Stimulated activated CD4-positive, alpha-beta T cell treated with anti-CD3 and anti-CD28 coated beads, Interleukin-1b, Interleukin-23, amount 100 ng/mL, for 24 hours (primary cell): ENCODE measurements around the gene CHID1.
A peak's percentile ranks its signal among the peaks of the same experiment; 100 is the strongest.

Experiments used
- DNase-seq, 4 experiments: peaks; one replicate each; pipeline ENCODE4 v3.0.0-alpha.2; 2020; ENCODE audit warnings: low read depth in 4 of 4, low spot score in 1 of 4

CHID1 gene

GRCh38 chr11:910589-911030, at the start of gene CHID1:
TSS of gene CHID1 (minus strand) at chr11:910810. CDS start at chr11:904816, 5,994 bp downstream.
- DNase-seq: peak; percentile 56 to 84 (median 74)

GRCh38 chr11:959608-960007, 49.0 kb upstream of the CHID1 start:
- DNase-seq: no peak

GRCh38 chr11:959027-959426, 48.4 kb upstream of the CHID1 start:
- no peak for DNase-seq

GRCh38 chr11:958101-958500, 47.5 kb upstream of the CHID1 start:
- no peak for DNase-seq

GRCh38 chr11:957212-957920, 46.8 kb upstream of the CHID1 start:
- no peak for DNase-seq

GRCh38 chr11:955154-956063, 44.8 kb upstream of the CHID1 start:
- DNase-seq: no peak

- DNase-seq: no peak
Observed at GRCh38 chr11:954392-955153, 44.0 kb upstream of the CHID1 start.

DNA sequence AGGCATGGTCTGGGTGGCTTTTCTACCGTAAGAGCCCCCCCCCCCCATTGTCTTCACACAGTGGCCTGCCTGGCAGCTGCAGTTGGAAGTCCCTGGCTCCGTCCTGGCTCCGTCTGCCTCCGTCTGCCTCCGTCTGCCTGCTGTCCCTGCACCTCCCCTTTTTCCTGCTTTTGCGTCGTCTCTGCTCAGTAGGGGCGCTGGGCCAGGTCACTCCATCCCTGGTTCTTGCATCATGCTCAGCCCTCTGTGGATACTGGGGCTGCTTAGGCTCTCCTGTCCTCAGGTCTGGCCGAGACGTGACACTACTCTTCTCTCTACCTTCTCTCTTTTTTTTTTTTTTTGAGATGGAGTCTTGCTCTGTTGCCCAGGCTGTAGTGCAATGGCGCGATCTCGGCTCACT, 42.9 kb upstream of the CHID1 start:
- no peak for DNase-seq

DNA sequence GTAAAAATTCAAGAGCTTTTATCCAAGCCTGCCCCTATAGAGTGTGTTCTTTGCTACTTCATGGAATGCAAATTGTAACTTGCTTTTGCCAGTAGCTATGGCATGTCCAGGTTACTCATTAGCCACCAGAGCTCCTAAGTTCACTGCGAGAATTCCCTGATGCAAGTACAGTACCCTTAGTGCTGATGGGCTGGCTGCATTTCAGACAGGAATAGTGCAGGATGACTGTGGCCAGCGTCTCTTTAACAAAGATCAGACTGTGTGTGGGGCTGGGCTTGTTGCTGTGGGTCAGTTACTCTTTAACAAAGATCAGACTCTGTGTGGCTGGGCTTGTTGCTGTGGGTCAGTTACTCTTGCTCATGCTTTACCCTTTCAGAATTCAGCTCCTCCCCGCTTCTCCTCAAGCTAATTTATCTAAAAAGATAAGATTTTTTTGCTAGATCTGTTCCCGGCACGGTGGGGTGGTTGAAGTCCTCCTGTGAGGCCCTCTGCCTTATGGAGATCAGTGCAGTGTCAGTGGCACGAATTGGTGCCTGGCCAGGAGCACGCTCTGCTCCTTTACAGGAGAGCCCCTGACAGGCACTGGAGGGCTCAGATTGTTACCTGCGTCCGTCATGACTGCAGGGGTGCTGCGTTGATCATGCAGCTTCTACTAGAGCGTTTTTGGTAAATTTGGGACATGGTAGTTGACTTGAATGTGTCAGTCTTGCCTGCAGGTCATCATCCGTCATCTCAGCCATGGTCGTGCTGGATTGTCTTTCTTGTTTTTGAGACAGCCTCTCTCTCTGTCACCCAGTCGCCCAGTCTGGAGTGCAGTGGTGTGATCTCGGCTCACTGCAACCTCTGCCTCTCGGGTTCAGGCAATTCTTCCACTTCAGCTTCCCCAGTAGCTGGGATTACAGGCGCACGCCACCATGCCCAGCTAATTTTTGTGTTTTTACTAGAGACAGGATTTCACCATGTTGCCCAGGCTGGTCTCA, 42.1 kb upstream of the CHID1 start:
- no peak for DNase-seq

DNA sequence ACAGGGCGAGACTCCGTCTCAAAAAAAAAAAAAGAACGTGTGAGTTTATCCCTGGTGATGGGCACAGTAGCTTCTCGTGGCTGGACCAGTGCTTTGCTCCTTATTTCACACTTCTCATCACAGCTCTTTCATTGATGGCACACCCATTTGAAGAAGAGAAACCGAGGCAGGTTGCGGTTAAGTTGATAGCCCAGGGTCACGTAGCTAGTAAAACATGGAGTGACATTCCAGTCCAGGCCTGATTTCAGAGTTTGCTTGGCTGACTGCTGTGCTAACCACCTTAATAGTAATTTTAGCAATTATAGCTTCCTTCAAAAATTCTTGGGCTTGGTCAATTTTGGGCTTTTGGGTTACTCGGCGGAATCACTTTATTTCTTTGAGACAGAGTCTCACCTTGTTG, 40.9 kb upstream of the CHID1 start:
- DNase-seq: no peak

DNA sequence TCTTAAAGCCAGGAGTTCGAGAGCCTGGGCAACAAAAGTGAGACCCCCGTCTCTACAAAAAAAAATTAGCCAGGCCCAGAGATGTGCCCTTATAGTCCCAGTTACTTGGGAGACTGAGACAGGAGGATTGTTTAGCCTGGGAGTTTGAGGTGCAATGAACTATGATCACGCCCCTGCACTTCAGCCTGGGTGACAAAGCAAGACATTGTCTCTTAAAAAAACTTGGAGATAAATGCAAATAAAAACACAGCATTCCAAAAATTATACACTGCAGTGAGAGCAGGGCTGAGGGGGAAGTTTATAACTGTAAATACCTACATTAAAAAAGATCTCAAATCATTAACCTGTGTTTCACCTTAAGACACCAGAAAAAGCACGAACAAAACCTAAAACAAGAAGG, 37.1 kb upstream of the CHID1 start:
- DNase-seq: no peak

DNA sequence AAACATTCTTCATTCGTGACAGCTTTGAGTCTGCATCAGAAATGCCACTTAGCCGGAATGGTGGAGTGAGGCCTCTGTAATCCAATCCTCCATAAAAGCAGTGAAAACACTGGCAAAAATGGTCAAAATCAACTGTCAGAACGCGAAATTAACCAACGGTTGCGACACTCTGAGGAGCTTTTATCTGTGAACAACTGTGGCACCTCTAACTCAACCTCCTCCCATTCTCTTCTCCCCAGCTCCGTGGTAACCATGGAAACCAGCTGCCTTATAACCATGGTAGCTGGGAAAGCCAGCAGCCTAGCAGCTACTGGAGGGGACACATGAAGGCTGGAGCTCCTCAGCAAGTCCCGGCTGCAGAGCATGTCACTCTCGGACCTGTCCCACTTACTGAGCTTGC, 35.4 kb upstream of the CHID1 start:
- DNase-seq: no peak

- no peak for DNase-seq
Observed at GRCh38 chr11:944711-945470, 34.3 kb upstream of the CHID1 start.

DNA sequence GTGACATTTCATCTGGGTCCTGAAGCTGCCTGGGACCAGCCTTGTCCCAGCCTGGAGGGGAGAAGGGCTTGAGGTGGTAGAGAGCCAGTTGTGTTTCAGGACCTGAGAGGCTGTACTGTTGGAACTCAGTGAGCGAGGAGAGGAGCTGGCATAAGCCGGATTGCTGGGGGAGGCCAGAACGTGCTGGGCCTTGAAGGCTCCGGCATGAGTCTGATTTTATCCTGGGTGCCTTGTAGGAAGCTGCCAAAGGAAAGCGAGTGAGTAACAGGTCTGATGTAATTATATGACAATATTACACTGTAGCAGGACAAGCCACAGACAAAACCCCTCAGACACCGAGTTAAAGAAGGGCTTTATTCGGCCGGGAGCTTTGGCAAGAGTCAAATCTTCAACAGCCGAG, 32.2 kb upstream of the CHID1 start:
- DNase-seq: no peak

DNA sequence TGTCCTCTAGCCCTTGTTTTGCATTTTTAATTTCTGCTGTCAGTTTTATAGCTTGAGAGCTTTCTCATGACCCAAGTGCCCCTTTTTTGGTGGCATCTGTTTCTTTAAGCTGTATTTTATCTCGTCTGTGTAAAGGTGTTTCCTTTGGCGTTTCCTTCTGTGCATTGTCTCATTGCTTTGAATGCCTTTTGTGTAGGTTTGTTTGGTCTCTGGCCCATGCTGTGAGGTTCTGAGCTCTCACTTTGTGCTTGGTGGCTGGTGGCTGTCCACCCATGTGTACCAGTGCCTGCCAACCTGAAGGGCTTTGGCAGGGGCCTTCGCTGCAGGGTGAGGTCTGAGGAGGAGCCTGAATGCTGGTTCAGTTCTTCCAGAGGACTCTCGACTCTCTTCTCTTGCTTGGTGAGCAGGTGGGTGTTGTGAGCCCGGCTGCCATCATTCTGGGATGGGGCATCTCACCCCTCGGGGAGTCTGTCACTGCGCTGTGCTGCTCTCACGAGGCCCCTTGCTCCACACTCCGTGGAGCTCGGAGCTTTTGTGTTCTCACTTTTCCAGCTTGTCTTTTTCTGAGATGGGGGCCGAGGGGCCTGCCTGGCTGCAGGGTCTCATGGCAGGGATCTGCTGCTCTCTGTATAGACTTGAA, 30.0 kb upstream of the CHID1 start:
- no peak for DNase-seq

DNA sequence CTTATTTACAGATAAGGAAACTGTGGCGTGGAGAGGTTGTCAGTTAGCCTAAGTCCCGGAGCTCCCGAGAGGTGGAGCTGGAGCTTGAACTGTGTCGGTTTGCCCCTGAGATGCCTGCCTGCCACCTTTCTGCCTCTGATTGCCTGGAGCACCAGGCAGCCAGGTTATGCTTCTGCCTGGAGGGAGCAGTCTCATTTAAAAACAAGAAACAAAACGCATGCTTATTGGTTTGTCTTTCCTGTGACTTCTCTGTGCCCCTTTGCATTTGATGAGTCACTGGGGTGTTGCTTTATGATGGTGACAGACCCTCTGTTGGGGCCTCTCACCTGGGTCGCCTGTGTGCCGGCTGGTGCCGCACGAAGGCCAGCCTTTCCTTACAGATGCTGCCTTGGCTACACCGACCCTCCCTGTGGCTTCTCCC, 27.2 kb upstream of the CHID1 start:
- DNase-seq: no peak

DNA sequence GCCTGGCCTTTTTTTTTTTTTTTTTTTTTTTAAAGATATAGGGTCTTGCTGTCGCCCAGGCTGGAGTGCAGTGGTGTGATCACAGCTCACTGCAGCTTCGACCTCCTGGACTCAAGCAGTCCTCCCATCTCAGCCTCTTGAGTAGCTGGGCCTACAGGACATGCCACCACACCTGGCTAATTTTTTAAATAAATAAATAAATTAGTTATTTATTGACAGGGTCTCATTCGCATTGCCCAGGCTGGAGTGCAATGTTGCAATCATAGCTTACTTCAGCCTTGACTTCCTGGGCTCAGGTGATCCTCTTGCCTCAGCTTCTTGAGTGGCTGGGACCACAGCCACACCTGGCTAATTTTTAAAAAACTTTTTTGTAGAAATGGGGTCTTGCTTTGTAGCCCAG, 25.6 kb upstream of the CHID1 start:
- DNase-seq: no peak

DNA sequence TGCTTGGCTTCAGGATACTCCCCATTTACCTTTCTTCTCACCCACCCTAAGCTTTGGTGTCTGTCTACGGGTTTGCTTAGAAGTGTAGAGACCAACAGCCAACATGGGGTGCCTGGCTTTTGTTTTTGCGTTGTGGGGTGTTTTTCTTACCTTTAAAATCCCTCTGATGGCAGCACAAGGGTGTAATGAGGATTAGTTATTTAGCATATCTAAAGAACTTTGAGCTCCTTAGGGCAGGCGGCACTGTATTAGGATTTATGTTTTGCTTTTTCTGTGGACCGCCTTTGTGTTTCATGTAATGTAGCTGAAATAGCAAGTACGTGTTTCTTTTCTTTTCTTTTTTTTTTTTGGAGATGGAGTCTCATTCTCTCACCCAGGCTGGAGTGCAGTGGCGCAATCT, 23.9 kb upstream of the CHID1 start:
- DNase-seq: no peak

DNA sequence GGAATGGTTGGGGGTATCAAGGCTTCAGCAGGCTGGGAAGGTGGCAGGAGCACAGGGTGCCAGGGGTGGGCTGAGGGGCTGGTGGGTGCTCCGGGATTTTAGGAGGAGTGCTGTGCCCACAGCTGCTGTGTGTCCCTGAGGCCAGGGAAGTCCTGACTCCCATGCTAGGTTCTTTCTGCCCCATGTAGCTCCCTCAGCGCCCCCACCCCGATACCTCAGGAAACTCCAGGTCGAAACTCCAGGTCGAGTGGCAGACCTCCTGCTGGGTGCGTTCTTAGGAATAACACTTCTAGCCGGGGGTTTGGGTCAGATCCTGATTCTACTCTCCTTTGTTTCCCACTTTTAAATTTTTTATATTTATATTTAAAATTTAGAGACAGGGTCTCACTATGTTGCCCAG, 23.3 kb upstream of the CHID1 start:
- no peak for DNase-seq
